WTC11 (cell line): ENCODE results near the gene RBM7. TPM values are rescaled to one million over a fixed set of nuclear protein-coding genes. Genes with fewer than 3 reads are reported as not detected.

Experiments
- ATAC-seq: fragments of 200-7000 bp; cut with Tn5 transposase; 2 replicates; pipeline ENCODE4 v1.10.0; 2021; ENCODE audit warnings: mild to moderate bottlenecking, moderate library complexity
- Bru-seq: library from RNA; stranded (reverse); fragments of 400-500 nt; gene quantifications from one replicate; lab custom pipeline; 2021; lab: Mats Ljungman, UMichigan
- CTCF ChIA-PET: fragments of 300-600 bp; sonication (Branson Sonifier 250); formaldehyde crosslinking; loops from one replicate; lab custom pipeline; 2021; ENCODE audit warnings: antibody characterized with exemption; lab: Charles Lee
- POLR2A ChIA-PET: fragments of 350-600 bp; sonication (Branson Sonifier 250); formaldehyde crosslinking; loops from one replicate; lab custom pipeline; 2021; ENCODE audit warnings: antibody characterized with exemption; lab: Charles Lee
- DNase-seq: peaks from one replicate; pipeline ENCODE4 v3.0.0; 2021; ENCODE audit warnings: low spot score
- H3K27ac Mint-ChIP-seq: 2 replicates; pipeline ENCODE4 v1.8.0; 2021; ENCODE audit warnings: mixed read lengths
- H3K27me3 Mint-ChIP-seq: 2 replicates; pipeline ENCODE4 v1.8.0; 2021; ENCODE audit warnings: low read depth, mild to moderate bottlenecking, moderate library complexity, mixed read lengths
- H3K36me3 Mint-ChIP-seq: 2 replicates; pipeline ENCODE4 v1.8.0; 2021; ENCODE audit warnings: mixed read lengths
- H3K4me1 Mint-ChIP-seq: 2 replicates; pipeline ENCODE4 v1.8.0; 2022; ENCODE audit warnings: mixed read lengths
- H3K4me3 Mint-ChIP-seq: 2 replicates; pipeline ENCODE4 v1.8.0; 2021; ENCODE audit warnings: mild to moderate bottlenecking, moderate library complexity, mixed read lengths
- H3K9me3 Mint-ChIP-seq: 2 replicates; pipeline ENCODE4 v1.8.0; 2021; ENCODE audit warnings: mixed read lengths
- ATF1 ChIP-seq: sonication (generic); formaldehyde crosslinking; IDR thresholded peaks from 2 replicates; pipeline ENCODE4 v1.8.1; 2023; ENCODE audit warnings: mild to moderate bottlenecking, moderate library complexity, missing genetic modification reagents
- CBFB ChIP-seq: sonication (generic); formaldehyde crosslinking; IDR thresholded peaks from 2 replicates; pipeline ENCODE4 v1.8.1; 2022; ENCODE audit warnings: mild to moderate bottlenecking, low read depth, missing genetic modification reagents
- E2F5 ChIP-seq: sonication (generic); formaldehyde crosslinking; IDR thresholded peaks from 2 replicates; pipeline ENCODE4 v1.8.1; 2022; ENCODE audit warnings: mild to moderate bottlenecking, moderate library complexity, missing genetic modification reagents
- EMX1 ChIP-seq: fragments of 250-450 bp; sonication (Bioruptor Pico); IDR thresholded peaks from 2 replicates; pipeline ENCODE4 v1.8.0; 2021; ENCODE audit warnings: mild to moderate bottlenecking
- ETV6 ChIP-seq: sonication (generic); formaldehyde crosslinking; IDR thresholded peaks from 2 replicates; pipeline ENCODE4 v1.8.1; 2022; ENCODE audit warnings: mild to moderate bottlenecking, missing genetic modification reagents
- GTF2I ChIP-seq: fragments of 250-450 bp; sonication (Bioruptor Pico); conservative IDR thresholded peaks from 2 replicates; pipeline ENCODE4 v1.4.0; 2021; ENCODE audit warnings: mild to moderate bottlenecking
- HMGA2 ChIP-seq: fragments of 250-450 bp; sonication (Bioruptor Pico); IDR thresholded peaks from 2 replicates; pipeline ENCODE4 v1.4.0; 2021; ENCODE audit warnings: mild to moderate bottlenecking, moderate library complexity
- HMGXB4 ChIP-seq: sonication (generic); formaldehyde crosslinking; IDR thresholded peaks from 2 replicates; pipeline ENCODE4 v1.8.1; 2023; ENCODE audit warnings: mild to moderate bottlenecking, moderate library complexity, missing genetic modification reagents
- IRF1 ChIP-seq: sonication (generic); formaldehyde crosslinking; IDR thresholded peaks from 2 replicates; pipeline ENCODE4 v1.8.0; 2023; ENCODE audit warnings: missing genetic modification reagents
- IRF2 ChIP-seq: sonication (generic); formaldehyde crosslinking; IDR thresholded peaks from 2 replicates; pipeline ENCODE4 v1.8.0; 2022; ENCODE audit warnings: low read depth, missing genetic modification reagents, borderline replicate concordance
- KAT7 ChIP-seq: sonication (generic); formaldehyde crosslinking; IDR thresholded peaks from 2 replicates; pipeline ENCODE4 v1.8.1; 2023; ENCODE audit warnings: missing genetic modification reagents, mild to moderate bottlenecking, borderline replicate concordance
- MAX ChIP-seq: sonication (generic); formaldehyde crosslinking; IDR thresholded peaks from 2 replicates; pipeline ENCODE4 v1.8.0; 2022; ENCODE audit warnings: mild to moderate bottlenecking, missing genetic modification reagents
- MLX ChIP-seq: sonication (generic); formaldehyde crosslinking; IDR thresholded peaks from 2 replicates; pipeline ENCODE4 v1.8.1; 2023; ENCODE audit warnings: mild to moderate bottlenecking, missing genetic modification reagents, moderate library complexity
- MXD4 ChIP-seq: fragments of 250-450 bp; sonication (Bioruptor Pico); IDR thresholded peaks from 2 replicates; pipeline ENCODE4 v1.8.0; 2021; ENCODE audit warnings: mild to moderate bottlenecking, moderate library complexity, borderline replicate concordance
- NFATC4 ChIP-seq: fragments of 250-450 bp; sonication (Bioruptor Pico); IDR thresholded peaks from 2 replicates; pipeline ENCODE4 v1.9.0; 2021; ENCODE audit warnings: mild to moderate bottlenecking
- NFE2L1 ChIP-seq: sonication (generic); formaldehyde crosslinking; IDR thresholded peaks from 2 replicates; pipeline ENCODE4 v1.8.1; 2023; ENCODE audit warnings: missing genetic modification reagents
- NR1H2 ChIP-seq: sonication (generic); formaldehyde crosslinking; IDR thresholded peaks from 2 replicates; pipeline ENCODE4 v1.9.0; 2021; ENCODE audit warnings: mild to moderate bottlenecking, moderate library complexity, missing genetic modification reagents
- PRRX2 ChIP-seq: fragments of 250-450 bp; sonication (Bioruptor Pico); IDR thresholded peaks from 2 replicates; pipeline ENCODE4 v1.8.0; 2021; ENCODE audit warnings: mild to moderate bottlenecking
- SMAD3 ChIP-seq: sonication (generic); formaldehyde crosslinking; IDR thresholded peaks from 2 replicates; pipeline ENCODE4 v1.8.0; 2022; ENCODE audit warnings: missing genetic modification reagents, mild to moderate bottlenecking, borderline replicate concordance
- SMAD4 ChIP-seq: sonication (generic); formaldehyde crosslinking; IDR thresholded peaks from 2 replicates; pipeline ENCODE4 v1.8.0; 2022; ENCODE audit warnings: mild to moderate bottlenecking, missing genetic modification reagents
- TEAD1 ChIP-seq: sonication (generic); formaldehyde crosslinking; IDR thresholded peaks from 2 replicates; pipeline ENCODE4 v1.8.0; 2022; ENCODE audit warnings: mild to moderate bottlenecking, missing genetic modification reagents
- ZBTB21 ChIP-seq: sonication (generic); formaldehyde crosslinking; IDR thresholded peaks from 2 replicates; pipeline ENCODE4 v1.8.1; 2023; ENCODE audit warnings: mild to moderate bottlenecking, missing genetic modification reagents, borderline replicate concordance
- ZNF219 ChIP-seq: sonication (generic); formaldehyde crosslinking; IDR thresholded peaks from 2 replicates; pipeline ENCODE4 v1.8.0; 2023; ENCODE audit warnings: missing genetic modification reagents, mild to moderate bottlenecking, borderline replicate concordance
- ZNF232 ChIP-seq: sonication (generic); formaldehyde crosslinking; IDR thresholded peaks from 2 replicates; pipeline ENCODE4 v1.8.0; 2022; ENCODE audit warnings: mild to moderate bottlenecking, missing genetic modification reagents
- ZNF263 ChIP-seq: sonication (generic); formaldehyde crosslinking; IDR thresholded peaks from 2 replicates; pipeline ENCODE4 v1.8.1; 2022; ENCODE audit warnings: low read depth, mild to moderate bottlenecking, moderate library complexity, missing genetic modification reagents
- ZNF281 ChIP-seq: sonication (generic); formaldehyde crosslinking; IDR thresholded peaks from 2 replicates; pipeline ENCODE4 v1.8.0; 2023; ENCODE audit warnings: mild to moderate bottlenecking, missing genetic modification reagents
- ZNF317 ChIP-seq: sonication (generic); formaldehyde crosslinking; IDR thresholded peaks from 2 replicates; pipeline ENCODE4 v1.8.1; 2023; ENCODE audit warnings: low read depth, mild to moderate bottlenecking, moderate library complexity, missing genetic modification reagents, borderline replicate concordance
- ZNF671 ChIP-seq: fragments of 250-450 bp; sonication (Bioruptor Pico); IDR thresholded peaks from 2 replicates; pipeline ENCODE4 v1.8.0; 2021; ENCODE audit warnings: mild to moderate bottlenecking
- long read RNA-seq, 3 experiments: library from RNA in 1 of 3; library from capped mRNA in 1 of 3; library from polyadenylated mRNA in 1 of 3; unstranded in 2 of 3; stranded (forward) in 1 of 3; transcript quantifications; one replicate each; pipeline ENCODE4 v2.0.0, GENCODE V29; 2021
- total RNA-seq: library from RNA; stranded (reverse); gene quantifications from 3 replicates; pipeline ENCODE4 v1.2.3, GENCODE V29; 2021

RBM7 gene
- total RNA-seq (36.3 to 42.1 TPM (median 38.1 TPM) in 3 replicates), Bru-seq, nascent RNA (percentile 96 among the genes with signal in this experiment)
- long read RNA-seq, experiment 1, full-length matches to known transcripts = 298 of 314 reads
- long read RNA-seq, experiment 1, partial matches to known transcripts = 12 of 314 reads
- long read RNA-seq, experiment 1, other reads (novel, unspliced or antisense) = 4 of 314 reads
- long read RNA-seq, experiment 2, full-length matches to known transcripts = 44 of 66 reads
- long read RNA-seq, experiment 2, partial matches to known transcripts = 18 of 66 reads
- long read RNA-seq, experiment 2, other reads (novel, unspliced or antisense) = 4 of 66 reads
- long read RNA-seq, experiment 3, full-length matches to known transcripts = 245 of 266 reads
- long read RNA-seq, experiment 3, partial matches to known transcripts = 15 of 266 reads
- long read RNA-seq, experiment 3, other reads (novel, unspliced or antisense) = 6 of 266 reads

- Mint-ChIP-seq H3K27me3 (no peaks in the 10 kb centered on the region), H3K36me3 (peaks cover 25% of the 10 kb centered on the region), H3K9me3 (no peaks in the 10 kb centered on the region), H3K27ac (peak within 1 kb of the TSS; percentile 99), H3K4me1 (peaks cover 48% of the 10 kb centered on the region), H3K4me3 (peak within 1 kb of the TSS; percentile 90)
- POLR2A ChIA-PET = interaction anchor here (1.0 to 1.8 kb wide), 2 partner anchors 30 to 39 kb away, joined by 3 to 6 read pairs; partner anchors contain the start of gene REXO2
- peak; percentile 94 for DNase-seq
- CTCF ChIA-PET = interaction anchor here (0.8 kb wide), 1 partner anchor 34 kb away, joined by 3 read pairs; no protein-coding TSS in a partner anchor
- ATAC-seq = peak; percentile 81
- TF ChIP-seq MLX (CRISPR knock-in tag) (0 out of 2 replicates have a peak, but pooled peaks have one; percentile 38), E2F5 (peak; percentile 45; the same call in 1 of the 2 replicates), ETV6 (peak; percentile 19; the same call in 1 of the 2 replicates), IRF2 (no peak), EMX1 (CRISPR knock-in tag) (no peak), ZBTB21 (CRISPR knock-in tag) (peak; percentile 86; the same call in 1 of the 2 replicates), IRF1 (CRISPR knock-in tag) (no peak), PRRX2 (CRISPR knock-in tag) (no peak), ZNF317 (CRISPR knock-in tag) (no peak), ZNF219 (CRISPR knock-in tag) (peak; percentile 29; the same call in 1 of the 2 replicates), CBFB (CRISPR knock-in tag) (no peak), GTF2I (CRISPR knock-in tag) (no peak), HMGXB4 (peak; percentile 90; the same call in 1 of the 2 replicates), TEAD1 (peak; percentile 19; the same call in 1 of the 2 replicates), MXD4 (no peak), KAT7 (CRISPR knock-in tag) (0 out of 2 replicates have a peak, but pooled peaks have one; percentile 68), SMAD3 (CRISPR knock-in tag) (peak; percentile 73; the same call in 1 of the 2 replicates), ATF1 (no peak), NFATC4 (CRISPR knock-in tag) (no peak), ZNF671 (CRISPR knock-in tag) (no peak), HMGA2 (no peak), MAX (CRISPR knock-in tag) (peak; percentile 93), NR1H2 (CRISPR knock-in tag) (no peak), ZNF281 (CRISPR knock-in tag) (no peak; the same call in 1 of the 2 replicates), ZNF263 (CRISPR knock-in tag) (no peak), ZNF232 (CRISPR knock-in tag) (no peak; the same call in 1 of the 2 replicates), NFE2L1 (CRISPR knock-in tag) (peak; percentile 92), SMAD4 (CRISPR knock-in tag) (no peak)
These were observed at the start of gene RBM7, which contains the start of gene C11orf71 for GRCh38 chr11:114400216-114400914. RBM7 (plus strand) TSS chr11:114400666; CDS start chr11:114400672, 6 bp downstream. C11orf71 (minus strand) TSS chr11:114400511; CDS start chr11:114400331, 180 bp downstream.
